ENCODE results near the gene SPTBN1. TPM values are rescaled to one million over a fixed set of nuclear protein-coding genes. Genes with fewer than 3 reads are reported as not detected.

SPTBN1 gene
- total and polyA plus RNA-seq, 2 of the 13 experiments (the other 11 are each of a cell fraction or from before 2014, with no cell fraction given): 123 to 299 TPM

DNA sequence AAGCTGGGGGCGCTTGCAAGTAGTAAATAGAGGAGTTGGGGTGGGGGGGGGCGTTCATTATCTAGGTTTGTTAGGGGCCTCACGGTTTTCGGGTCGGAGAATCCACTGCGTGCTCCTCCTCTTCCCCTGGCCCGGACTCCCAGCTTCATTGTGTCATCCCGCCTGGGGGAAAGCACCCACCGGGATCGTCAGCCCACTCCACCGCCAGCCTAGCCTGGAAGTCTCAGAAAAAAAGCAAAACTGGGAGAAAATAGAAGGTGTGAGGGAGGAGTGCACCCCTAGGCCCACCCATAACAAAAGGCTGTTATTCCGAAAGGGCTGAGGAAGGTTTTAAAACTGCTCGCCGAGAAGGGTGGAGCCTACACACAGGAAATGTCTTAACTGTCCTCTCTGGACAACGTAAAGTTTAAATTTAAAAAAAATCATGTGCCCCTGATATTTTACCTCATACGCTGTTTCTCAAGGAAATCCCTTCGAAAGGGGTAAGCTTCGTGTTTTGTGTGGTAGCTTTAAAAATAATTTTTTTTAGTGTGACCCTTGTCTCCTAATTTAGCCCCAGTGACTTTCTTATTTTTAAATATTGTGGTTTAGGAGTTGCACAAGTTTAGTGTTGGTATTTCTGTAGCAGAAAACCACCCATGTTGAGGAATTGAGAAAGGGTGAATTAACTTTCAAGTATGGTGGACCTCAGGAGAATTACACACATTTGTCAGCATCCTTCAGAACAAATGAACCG, 104.2 kb downstream of the SPTBN1 start (continued):
- TF ChIP-seq KLF15 (CRISPR knock-in tag; IDR thresholded peaks at IDR 0.05; ENCODE audit: borderline replicate concordance) (no peak), SCMH1 (CRISPR knock-in tag; IDR thresholded peaks at IDR 0.05; ENCODE audit: borderline replicate concordance) (no peak), NFKB2 (CRISPR knock-in tag; IDR thresholded peaks at IDR 0.05; ENCODE audit: borderline replicate concordance) (no peak), TAF15 (IDR thresholded peaks at IDR 0.05; ENCODE audit: low read depth, low read length, poor library complexity, severe bottlenecking) (no peak), ZNF441 (CRISPR knock-in tag; IDR thresholded peaks at IDR 0.05; ENCODE audit: borderline replicate concordance) (no peak), ZNF775 (CRISPR knock-in tag; IDR thresholded peaks at IDR 0.05; ENCODE audit: borderline replicate concordance) (no peak), ZEB1 (IDR thresholded peaks at IDR 0.05; ENCODE audit: insufficient replicate concordance, low read depth) (no peak), TCF7 (IDR thresholded peaks at IDR 0.05; ENCODE audit: low read depth) (no peak), SOX5 (CRISPR knock-in tag; IDR thresholded peaks at IDR 0.05; ENCODE audit: borderline replicate concordance) (no peak), SNAPC2 (CRISPR knock-in tag; IDR thresholded peaks at IDR 0.05) (no peak), ZNF83 (CRISPR knock-in tag; IDR thresholded peaks at IDR 0.05; ENCODE audit: borderline replicate concordance) (no peak), ZBTB38 (CRISPR knock-in tag; IDR thresholded peaks at IDR 0.05) (no peak), RXRB (CRISPR knock-in tag; IDR thresholded peaks at IDR 0.05; ENCODE audit: borderline replicate concordance) (no peak), MAFG (CRISPR knock-in tag; IDR thresholded peaks at IDR 0.05) (no peak)
- TF ChIP-seq, protein P1, sequence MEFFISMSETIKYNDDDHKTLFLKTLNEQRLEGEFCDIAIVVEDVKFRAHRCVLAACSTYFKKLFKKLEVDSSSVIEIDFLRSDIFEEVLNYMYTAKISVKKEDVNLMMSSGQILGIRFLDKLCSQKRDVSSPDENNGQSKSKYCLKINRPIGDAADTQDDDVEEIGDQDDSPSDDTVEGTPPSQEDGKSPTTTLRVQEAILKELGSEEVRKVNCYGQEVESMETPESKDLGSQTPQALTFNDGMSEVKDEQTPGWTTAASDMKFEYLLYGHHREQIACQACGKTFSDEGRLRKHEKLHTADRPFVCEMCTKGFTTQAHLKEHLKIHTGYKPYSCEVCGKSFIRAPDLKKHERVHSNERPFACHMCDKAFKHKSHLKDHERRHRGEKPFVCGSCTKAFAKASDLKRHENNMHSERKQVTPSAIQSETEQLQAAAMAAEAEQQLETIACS (CRISPR knock-in tag; IDR thresholded peaks at IDR 0.05): no peak
- TF ChIP-seq, protein P2, sequence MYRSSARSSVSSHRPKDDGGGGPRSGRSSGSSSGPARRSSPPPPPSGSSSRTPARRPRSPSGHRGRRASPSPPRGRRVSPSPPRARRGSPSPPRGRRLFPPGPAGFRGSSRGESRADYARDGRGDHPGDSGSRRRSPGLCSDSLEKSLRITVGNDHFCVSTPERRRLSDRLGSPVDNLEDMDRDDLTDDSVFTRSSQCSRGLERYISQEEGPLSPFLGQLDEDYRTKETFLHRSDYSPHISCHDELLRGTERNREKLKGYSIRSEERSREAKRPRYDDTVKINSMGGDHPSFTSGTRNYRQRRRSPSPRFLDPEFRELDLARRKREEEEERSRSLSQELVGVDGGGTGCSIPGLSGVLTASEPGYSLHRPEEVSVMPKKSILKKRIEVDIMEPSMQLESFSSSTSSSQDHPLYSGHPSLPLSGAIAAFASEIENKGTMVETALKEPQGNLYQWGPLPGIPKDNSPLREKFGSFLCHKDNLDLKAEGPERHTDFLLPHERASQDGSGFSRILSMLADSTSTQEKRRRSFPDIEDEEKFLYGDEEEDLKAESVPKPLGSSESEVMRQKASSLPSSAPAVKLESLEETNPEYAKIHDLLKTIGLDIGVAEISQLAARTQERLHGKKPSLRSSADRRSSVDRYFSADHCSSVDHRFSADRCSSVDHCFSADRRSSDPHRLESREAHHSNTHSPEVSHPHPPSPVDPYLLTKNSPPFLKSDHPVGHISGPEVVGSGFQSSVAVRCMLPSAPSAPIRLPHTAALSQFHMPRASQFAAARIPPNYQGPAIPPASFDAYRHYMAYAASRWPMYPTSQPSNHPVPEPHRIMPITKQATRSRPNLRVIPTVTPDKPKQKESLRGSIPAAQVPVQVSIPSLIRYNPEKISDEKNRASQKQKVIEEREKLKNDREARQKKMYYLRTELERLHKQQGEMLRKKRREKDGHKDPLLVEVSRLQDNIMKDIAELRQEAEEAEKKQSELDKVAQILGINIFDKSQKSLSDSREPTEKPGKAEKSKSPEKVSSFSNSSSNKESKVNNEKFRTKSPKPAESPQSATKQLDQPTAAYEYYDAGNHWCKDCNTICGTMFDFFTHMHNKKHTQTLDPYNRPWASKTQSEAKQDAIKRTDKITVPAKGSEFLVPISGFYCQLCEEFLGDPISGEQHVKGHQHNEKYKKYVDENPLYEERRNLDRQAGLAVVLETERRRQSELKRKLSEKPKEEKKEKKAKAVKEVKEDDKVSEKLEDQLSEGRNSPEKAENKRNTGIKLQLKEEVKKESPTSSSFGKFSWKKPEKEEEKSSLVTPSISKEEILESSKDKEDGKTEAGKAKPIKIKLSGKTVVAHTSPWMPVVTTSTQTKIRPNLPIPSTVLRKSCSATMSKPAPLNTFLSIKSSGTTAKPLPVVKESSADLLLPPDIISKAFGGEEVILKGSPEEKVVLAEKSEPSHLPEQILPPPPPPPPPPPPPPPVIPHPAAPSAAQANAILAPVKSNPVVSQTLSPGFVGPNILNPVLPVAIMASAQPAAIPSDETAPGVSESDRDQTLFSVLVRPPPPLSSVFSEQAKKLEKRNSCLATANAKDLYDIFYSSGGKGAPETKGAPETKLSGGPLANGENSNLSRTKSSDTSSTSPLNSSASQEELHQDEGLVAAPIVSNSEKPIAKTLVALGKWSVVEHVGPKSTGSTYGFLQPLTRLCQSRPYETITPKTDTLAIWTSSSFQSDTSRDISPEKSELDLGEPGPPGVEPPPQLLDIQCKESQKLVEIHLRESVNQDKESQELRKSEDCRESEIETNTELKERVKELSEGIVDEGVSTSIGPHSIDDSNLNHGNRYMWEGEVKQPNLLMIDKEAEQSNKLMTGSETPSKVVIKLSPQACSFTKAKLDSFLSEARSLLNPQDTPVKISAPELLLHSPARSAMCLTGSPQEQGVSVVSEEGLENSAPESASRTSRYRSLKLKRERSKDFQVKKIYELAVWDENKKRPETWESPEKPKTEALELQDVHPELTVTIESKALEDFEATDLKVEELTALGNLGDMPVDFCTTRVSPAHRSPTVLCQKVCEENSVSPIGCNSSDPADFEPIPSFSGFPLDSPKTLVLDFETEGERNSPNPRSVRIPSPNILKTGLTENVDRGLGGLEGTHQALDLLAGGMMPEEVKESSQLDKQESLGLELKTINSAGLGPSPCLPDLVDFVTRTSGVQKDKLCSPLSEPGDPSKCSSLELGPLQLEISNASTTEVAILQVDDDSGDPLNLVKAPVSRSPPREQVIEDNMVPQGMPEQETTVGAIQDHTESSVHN (CRISPR knock-in tag; IDR thresholded peaks at IDR 0.05): no peak
- TF ChIP-seq, protein P3, sequence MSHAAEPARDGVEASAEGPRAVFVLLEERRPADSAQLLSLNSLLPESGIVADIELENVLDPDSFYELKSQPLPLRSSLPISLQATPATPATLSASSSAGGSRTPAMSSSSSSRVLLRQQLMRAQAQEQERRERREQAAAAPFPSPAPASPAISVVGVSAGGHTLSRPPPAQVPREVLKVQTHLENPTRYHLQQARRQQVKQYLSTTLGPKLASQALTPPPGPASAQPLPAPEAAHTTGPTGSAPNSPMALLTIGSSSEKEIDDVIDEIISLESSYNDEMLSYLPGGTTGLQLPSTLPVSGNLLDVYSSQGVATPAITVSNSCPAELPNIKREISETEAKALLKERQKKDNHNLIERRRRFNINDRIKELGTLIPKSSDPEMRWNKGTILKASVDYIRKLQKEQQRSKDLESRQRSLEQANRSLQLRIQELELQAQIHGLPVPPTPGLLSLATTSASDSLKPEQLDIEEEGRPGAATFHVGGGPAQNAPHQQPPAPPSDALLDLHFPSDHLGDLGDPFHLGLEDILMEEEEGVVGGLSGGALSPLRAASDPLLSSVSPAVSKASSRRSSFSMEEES (CRISPR knock-in tag; IDR thresholded peaks at IDR 0.05): no peak
